Lower leg skin (tissue), 3 donors: ENCODE results near the gene ZNF853.

Experiments
- POLR2A ChIP-seq, 2 donors: fragments of 450-650 bp; IDR thresholded peaks; one replicate each; pipeline ENCODE4 v1.6.1; 2016 to 2017; ENCODE audit warnings: antibody characterized with exemption in 2 of 2, mild to moderate bottlenecking in 1 of 2, moderate library complexity in 1 of 2
- TF ChIP-seq, protein P1 (sequence below), 3 donors: fragments of 450-650 bp; IDR thresholded peaks; one replicate each; pipeline ENCODE4 v1.5.1; 2016; ENCODE audit warnings: antibody characterized with exemption in 3 of 3, mild to moderate bottlenecking in 3 of 3, moderate library complexity in 2 of 3

DNA sequence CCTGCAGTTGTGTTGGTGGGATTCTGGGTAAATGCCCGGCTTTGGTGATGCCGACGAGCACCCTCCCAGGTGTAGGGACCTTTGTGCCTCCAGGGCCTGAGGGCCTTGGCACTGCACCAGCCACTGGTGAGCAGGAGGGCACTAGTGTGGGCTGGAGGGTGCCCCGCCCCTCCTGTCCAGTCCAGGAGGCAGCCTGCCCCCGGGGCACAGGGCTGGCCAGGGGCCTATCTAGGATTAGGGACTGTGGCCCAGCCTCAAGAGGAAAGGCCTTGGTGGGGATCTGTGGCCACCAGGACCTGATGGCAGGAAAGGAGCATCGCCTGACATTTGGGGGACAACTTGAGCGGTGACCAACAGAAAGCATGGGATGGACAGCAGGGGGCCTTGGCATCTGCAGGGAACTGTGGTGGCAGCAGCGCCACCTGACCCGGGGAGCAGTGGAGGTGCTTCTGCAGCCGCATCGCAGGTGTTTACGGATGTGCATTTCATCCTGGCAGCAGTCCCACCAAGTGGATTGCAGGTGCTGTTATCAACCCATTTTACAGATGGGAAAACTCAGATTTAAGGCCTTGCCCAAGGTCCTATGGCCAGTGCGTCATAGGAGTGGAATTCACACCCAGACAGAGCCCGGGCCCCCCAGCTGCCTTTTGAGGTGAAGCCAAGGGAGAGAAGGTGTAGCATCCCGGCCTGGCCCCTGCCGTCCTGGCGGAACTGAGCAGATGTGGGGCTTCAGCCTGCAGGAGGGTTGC is 32.8 kb downstream of the ZNF853 start:
- TF ChIP-seq, protein P1, sequence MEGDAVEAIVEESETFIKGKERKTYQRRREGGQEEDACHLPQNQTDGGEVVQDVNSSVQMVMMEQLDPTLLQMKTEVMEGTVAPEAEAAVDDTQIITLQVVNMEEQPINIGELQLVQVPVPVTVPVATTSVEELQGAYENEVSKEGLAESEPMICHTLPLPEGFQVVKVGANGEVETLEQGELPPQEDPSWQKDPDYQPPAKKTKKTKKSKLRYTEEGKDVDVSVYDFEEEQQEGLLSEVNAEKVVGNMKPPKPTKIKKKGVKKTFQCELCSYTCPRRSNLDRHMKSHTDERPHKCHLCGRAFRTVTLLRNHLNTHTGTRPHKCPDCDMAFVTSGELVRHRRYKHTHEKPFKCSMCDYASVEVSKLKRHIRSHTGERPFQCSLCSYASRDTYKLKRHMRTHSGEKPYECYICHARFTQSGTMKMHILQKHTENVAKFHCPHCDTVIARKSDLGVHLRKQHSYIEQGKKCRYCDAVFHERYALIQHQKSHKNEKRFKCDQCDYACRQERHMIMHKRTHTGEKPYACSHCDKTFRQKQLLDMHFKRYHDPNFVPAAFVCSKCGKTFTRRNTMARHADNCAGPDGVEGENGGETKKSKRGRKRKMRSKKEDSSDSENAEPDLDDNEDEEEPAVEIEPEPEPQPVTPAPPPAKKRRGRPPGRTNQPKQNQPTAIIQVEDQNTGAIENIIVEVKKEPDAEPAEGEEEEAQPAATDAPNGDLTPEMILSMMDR (IDR thresholded peaks at IDR 0.05) = no peak
- TF ChIP-seq POLR2A (IDR thresholded peaks at IDR 0.05) = no peak
